Measurements from ENCODE around the gene DRC1.

DNA sequence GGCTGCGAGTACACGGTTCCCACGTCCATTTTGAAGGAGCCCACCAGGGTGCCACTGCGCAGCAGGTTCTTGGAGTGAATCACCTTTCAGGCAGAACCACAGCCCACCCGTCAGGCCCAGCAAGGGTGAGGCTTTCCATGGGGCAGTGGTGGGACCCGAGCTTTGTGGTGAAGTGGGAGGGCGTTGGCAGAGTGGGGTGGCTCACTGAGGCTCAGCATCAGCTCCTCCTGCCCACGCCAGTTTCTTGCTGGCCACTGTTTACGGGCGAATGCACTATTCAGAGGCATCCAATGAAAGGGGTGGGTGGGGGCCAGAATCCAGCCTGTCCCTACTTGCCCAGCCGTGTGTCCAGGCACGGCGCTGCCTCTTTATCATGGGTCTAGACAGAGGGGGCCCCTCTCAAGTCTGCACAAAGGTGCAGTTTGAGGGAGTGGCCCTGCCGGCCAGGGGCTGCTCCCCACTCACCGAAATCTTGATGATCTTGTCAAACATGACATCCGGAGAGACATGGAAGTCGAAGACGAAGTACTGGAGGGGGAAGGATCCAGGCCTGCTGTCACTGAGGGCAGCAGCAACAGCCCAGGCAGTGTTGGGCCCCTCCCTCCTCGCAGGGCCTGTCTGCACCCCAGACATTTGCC lies 87.6 kb downstream of the DRC1 start:
- TF ChIP-seq CHD2 (IDR thresholded peaks at IDR 0.05; ENCODE audit: low read length, partially characterized antibody) (no peak), NR3C1 (IDR thresholded peaks at IDR 0.05) (no peak), POLR2A (IDR thresholded peaks at IDR 0.05; ENCODE audit: low read length) (no peak), CEBPB (IDR thresholded peaks at IDR 0.05) (no peak), TP53 (CRISPR knock-in tag; IDR thresholded peaks at IDR 0.05) (no peak), RAD21 (conservative IDR thresholded peaks at IDR 0.05 in 1 of 2, IDR thresholded peaks at IDR 0.05 in 1 of 2) (no peak), EP300 (IDR thresholded peaks at IDR 0.05) (no peak)
- TF ChIP-seq, protein P1, sequence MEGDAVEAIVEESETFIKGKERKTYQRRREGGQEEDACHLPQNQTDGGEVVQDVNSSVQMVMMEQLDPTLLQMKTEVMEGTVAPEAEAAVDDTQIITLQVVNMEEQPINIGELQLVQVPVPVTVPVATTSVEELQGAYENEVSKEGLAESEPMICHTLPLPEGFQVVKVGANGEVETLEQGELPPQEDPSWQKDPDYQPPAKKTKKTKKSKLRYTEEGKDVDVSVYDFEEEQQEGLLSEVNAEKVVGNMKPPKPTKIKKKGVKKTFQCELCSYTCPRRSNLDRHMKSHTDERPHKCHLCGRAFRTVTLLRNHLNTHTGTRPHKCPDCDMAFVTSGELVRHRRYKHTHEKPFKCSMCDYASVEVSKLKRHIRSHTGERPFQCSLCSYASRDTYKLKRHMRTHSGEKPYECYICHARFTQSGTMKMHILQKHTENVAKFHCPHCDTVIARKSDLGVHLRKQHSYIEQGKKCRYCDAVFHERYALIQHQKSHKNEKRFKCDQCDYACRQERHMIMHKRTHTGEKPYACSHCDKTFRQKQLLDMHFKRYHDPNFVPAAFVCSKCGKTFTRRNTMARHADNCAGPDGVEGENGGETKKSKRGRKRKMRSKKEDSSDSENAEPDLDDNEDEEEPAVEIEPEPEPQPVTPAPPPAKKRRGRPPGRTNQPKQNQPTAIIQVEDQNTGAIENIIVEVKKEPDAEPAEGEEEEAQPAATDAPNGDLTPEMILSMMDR (IDR thresholded peaks at IDR 0.05) = no peak
- TF ChIP-seq, protein P2, sequence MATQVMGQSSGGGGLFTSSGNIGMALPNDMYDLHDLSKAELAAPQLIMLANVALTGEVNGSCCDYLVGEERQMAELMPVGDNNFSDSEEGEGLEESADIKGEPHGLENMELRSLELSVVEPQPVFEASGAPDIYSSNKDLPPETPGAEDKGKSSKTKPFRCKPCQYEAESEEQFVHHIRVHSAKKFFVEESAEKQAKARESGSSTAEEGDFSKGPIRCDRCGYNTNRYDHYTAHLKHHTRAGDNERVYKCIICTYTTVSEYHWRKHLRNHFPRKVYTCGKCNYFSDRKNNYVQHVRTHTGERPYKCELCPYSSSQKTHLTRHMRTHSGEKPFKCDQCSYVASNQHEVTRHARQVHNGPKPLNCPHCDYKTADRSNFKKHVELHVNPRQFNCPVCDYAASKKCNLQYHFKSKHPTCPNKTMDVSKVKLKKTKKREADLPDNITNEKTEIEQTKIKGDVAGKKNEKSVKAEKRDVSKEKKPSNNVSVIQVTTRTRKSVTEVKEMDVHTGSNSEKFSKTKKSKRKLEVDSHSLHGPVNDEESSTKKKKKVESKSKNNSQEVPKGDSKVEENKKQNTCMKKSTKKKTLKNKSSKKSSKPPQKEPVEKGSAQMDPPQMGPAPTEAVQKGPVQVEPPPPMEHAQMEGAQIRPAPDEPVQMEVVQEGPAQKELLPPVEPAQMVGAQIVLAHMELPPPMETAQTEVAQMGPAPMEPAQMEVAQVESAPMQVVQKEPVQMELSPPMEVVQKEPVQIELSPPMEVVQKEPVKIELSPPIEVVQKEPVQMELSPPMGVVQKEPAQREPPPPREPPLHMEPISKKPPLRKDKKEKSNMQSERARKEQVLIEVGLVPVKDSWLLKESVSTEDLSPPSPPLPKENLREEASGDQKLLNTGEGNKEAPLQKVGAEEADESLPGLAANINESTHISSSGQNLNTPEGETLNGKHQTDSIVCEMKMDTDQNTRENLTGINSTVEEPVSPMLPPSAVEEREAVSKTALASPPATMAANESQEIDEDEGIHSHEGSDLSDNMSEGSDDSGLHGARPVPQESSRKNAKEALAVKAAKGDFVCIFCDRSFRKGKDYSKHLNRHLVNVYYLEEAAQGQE (IDR thresholded peaks at IDR 0.05) = no peak
- TF ChIP-seq, protein P3, sequence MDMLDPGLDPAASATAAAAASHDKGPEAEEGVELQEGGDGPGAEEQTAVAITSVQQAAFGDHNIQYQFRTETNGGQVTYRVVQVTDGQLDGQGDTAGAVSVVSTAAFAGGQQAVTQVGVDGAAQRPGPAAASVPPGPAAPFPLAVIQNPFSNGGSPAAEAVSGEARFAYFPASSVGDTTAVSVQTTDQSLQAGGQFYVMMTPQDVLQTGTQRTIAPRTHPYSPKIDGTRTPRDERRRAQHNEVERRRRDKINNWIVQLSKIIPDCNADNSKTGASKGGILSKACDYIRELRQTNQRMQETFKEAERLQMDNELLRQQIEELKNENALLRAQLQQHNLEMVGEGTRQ (IDR thresholded peaks at IDR 0.05) = no peak
- TF ChIP-seq, protein P4, sequence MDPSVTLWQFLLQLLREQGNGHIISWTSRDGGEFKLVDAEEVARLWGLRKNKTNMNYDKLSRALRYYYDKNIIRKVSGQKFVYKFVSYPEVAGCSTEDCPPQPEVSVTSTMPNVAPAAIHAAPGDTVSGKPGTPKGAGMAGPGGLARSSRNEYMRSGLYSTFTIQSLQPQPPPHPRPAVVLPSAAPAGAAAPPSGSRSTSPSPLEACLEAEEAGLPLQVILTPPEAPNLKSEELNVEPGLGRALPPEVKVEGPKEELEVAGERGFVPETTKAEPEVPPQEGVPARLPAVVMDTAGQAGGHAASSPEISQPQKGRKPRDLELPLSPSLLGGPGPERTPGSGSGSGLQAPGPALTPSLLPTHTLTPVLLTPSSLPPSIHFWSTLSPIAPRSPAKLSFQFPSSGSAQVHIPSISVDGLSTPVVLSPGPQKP (IDR thresholded peaks at IDR 0.05; ENCODE audit: low read depth, low read length) = no peak
